Neural cell (in vitro differentiated cells): ENCODE results near the gene PLCB4.

Source experiments
- EP300 ChIP-seq: fragments of 450-650 bp; conservative IDR thresholded peaks from 2 replicates; pipeline ENCODE4 v1.6.1; 2014; ENCODE audit warnings: antibody characterized with exemption, mild to moderate bottlenecking, moderate library complexity; ENCODE audit not compliant: poor library complexity, severe bottlenecking
- POLR2AphosphoS5 ChIP-seq: IDR thresholded peaks from 2 replicates; pipeline ENCODE4 v1.6.1; 2012
- TAF1 ChIP-seq: IDR thresholded peaks from 2 replicates; pipeline ENCODE4 v1.6.1; 2012; ENCODE audit warnings: low read depth
- TF ChIP-seq, protein P1 (sequence below): fragments of 450-650 bp; IDR thresholded peaks from 2 replicates; pipeline ENCODE4 v1.5.1; 2014; ENCODE audit warnings: antibody characterized with exemption, mild to moderate bottlenecking, moderate library complexity; ENCODE audit not compliant: poor library complexity, severe bottlenecking

GRCh38 chr20:9114709-9115108 is 45.8 kb downstream of the PLCB4 start:
- TF ChIP-seq, protein P1, sequence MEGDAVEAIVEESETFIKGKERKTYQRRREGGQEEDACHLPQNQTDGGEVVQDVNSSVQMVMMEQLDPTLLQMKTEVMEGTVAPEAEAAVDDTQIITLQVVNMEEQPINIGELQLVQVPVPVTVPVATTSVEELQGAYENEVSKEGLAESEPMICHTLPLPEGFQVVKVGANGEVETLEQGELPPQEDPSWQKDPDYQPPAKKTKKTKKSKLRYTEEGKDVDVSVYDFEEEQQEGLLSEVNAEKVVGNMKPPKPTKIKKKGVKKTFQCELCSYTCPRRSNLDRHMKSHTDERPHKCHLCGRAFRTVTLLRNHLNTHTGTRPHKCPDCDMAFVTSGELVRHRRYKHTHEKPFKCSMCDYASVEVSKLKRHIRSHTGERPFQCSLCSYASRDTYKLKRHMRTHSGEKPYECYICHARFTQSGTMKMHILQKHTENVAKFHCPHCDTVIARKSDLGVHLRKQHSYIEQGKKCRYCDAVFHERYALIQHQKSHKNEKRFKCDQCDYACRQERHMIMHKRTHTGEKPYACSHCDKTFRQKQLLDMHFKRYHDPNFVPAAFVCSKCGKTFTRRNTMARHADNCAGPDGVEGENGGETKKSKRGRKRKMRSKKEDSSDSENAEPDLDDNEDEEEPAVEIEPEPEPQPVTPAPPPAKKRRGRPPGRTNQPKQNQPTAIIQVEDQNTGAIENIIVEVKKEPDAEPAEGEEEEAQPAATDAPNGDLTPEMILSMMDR = no peak
- TF ChIP-seq EP300 (no peak), POLR2AphosphoS5 (no peak), TAF1 (no peak)
